Measurements from ENCODE around the gene HFM1.

The HFM1 gene

GRCh38 chr1:91349524-91349923 lies 55.1 kb downstream of the HFM1 start:
- DNase-seq (ENCODE audit: low read depth) = peak; percentile 23
- TF ChIP-seq CTCF (conservative IDR thresholded peaks at IDR 0.05; ENCODE audit: low read depth, low read length) = no peak
- no peak overlapping the region for H3K4me3 ChIP-seq (ENCODE audit: low read depth, low read length)

DNA sequence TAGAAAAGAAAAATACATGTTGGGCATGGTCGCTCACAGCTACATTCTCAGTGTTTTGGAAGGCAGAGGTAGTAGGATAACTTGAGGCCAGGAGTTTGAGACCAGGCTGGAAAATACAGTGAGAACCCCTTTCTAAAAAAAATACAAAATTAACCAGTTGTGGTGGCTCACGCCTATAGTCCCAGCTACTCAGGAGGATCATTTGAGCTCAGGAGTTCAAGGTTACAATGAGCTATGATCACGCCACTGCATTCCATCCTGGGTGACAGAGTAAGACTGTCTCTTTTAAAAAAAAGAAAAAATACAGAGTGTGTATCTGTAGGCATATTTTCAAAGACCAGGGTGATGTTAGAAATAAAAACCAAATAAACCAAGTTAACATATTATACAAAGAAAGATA lies 57.8 kb downstream of the HFM1 start:
- DNase-seq (ENCODE audit: low read depth) = no peak
- no peak overlapping the region for H3K4me3 ChIP-seq (ENCODE audit: low read depth, low read length)
- no peak for TF ChIP-seq CTCF (conservative IDR thresholded peaks at IDR 0.05; ENCODE audit: low read depth, low read length)

- no peak overlapping the region for H3K4me3 ChIP-seq (ENCODE audit: low read depth, low read length)
- no peak for TF ChIP-seq CTCF (conservative IDR thresholded peaks at IDR 0.05; ENCODE audit: low read depth, low read length)
- DNase-seq (ENCODE audit: low read depth) = peak; percentile 24
These were observed 59.1 kb downstream of the HFM1 start for GRCh38 chr1:91345395-91346005.

DNA sequence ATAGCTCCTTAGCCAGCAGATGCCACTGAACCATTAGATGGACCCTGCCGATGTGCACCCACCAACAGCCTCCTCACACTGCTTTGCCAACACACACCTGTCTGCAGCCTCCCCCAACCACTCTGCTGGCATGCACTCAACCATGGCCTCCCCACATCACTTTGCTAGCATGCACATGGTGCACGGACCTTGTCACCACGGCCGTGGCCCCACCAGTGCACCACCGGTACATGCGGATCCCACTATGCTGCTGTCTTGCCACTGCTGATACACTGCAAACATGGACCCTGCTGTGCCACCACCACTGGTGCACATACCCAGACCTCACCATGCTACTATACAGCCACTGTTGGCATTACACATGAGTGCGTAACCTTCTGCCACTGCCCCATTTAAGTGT lies 66.1 kb downstream of the HFM1 start:
- DNase-seq (ENCODE audit: low read depth) = no peak
- no peak for TF ChIP-seq CTCF (conservative IDR thresholded peaks at IDR 0.05; ENCODE audit: low read depth, low read length)
- no peak overlapping the region for H3K4me3 ChIP-seq (ENCODE audit: low read depth, low read length)

GRCh38 chr1:91335603-91336002 lies 69.0 kb downstream of the HFM1 start:
- H3K4me3 ChIP-seq (ENCODE audit: low read depth, low read length) = no peak overlapping the region
- no peak for DNase-seq (ENCODE audit: low read depth)
- no peak for TF ChIP-seq CTCF (conservative IDR thresholded peaks at IDR 0.05; ENCODE audit: low read depth, low read length)

DNA sequence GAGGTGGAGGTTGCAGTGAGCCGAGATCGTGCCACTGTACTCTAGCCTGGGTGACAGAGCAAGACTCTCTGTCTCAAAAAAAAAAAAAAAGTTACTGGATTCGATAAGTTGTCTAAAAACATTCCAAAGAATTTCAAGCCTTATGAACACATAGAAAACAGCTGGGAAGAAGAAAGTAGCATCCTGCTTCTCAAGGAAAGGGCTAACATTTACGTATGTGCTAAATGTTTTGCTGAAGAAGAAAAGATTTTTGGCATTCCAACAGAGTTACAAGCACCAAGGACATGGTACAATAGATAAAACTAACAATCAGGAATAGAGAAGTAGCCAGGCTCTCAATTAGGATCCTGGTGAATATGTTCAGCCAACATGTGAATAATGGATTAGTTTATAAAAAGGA lies 69.8 kb downstream of the HFM1 start:
- no peak for TF ChIP-seq CTCF (conservative IDR thresholded peaks at IDR 0.05; ENCODE audit: low read depth, low read length)
- H3K4me3 ChIP-seq (ENCODE audit: low read depth, low read length) = no peak overlapping the region
- DNase-seq (ENCODE audit: low read depth) = peak; percentile 13

DNA sequence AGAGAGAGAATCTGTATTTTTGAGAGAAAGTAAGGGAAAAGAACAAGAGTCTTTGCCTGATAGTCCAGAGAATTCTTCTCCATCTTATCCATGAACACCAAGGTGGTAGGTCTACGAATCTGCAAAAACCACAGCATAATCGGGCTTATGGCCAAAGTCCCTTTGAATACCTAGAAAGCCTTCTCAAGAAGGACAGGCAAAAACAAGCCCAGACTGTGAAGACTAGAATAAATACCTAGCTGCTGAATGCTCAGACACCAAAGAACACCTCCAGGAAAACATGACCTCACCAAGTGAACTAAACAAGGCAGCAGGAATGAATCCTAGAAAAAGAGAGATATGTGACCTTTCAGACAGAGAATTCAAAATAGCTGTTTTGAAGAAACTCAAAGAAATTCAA lies 79.2 kb downstream of the HFM1 start:
- TF ChIP-seq CTCF (conservative IDR thresholded peaks at IDR 0.05; ENCODE audit: low read depth, low read length) = no peak
- DNase-seq (ENCODE audit: low read depth) = no peak
- H3K4me3 ChIP-seq (ENCODE audit: low read depth, low read length) = no peak overlapping the region

Measured in choroid plexus epithelial cell (primary cell).